OCI-LY7 (cell line): ENCODE data around the gene BACH2. TPM values are rescaled to one million over a fixed set of nuclear protein-coding genes. Genes with fewer than 3 reads are reported as not detected.
"Not testable (repeated sequence)": the region's sequence is repeated elsewhere in the genome, so short reads cannot be mapped to it uniquely, and the experiment has no call there.

Experiments
- BruUV-seq: library from RNA; stranded (reverse); fragments of 400-500 nt; replicated peaks from 2 replicates; lab custom pipeline; 2021; lab: Mats Ljungman, UMichigan
- CTCF ChIA-PET: fragments of 300-600 bp; sonication (Branson Sonifier 250); formaldehyde crosslinking; loops from one replicate; lab custom pipeline; 2022; ENCODE audit warnings: antibody characterized with exemption; ENCODE audit not compliant: unreplicated experiment; lab: Charles Lee
- POLR2A ChIA-PET: fragments of 300-600 bp; sonication (Branson Sonifier 250); formaldehyde crosslinking; loops from one replicate; lab custom pipeline; 2022; ENCODE audit warnings: antibody characterized with exemption; lab: Charles Lee
- DNase-seq: peaks from one replicate; pipeline ENCODE4 v3.0.0-alpha.2; 2015; ENCODE audit warnings: low spot score
- H2AFZ ChIP-seq: fragments of 200-600 bp; sonication (generic), shearing (Covaris generic); 2 replicates; pipeline ENCODE4 v1.6.1; 2014; ENCODE audit warnings: mild to moderate bottlenecking, antibody characterized with exemption, low read length, moderate library complexity
- H3K27ac ChIP-seq: fragments of 200-600 bp; sonication (generic); 2 replicates; pipeline ENCODE4 v1.5.1; 2014; ENCODE audit warnings: mixed run types, low read depth, mild to moderate bottlenecking, moderate library complexity, low read length, inconsistent platforms; ENCODE audit not compliant: poor library complexity, severe bottlenecking
- H3K36me3 ChIP-seq: fragments of 200-600 bp; sonication (generic); 2 replicates; pipeline ENCODE4 v1.6.1; 2014; ENCODE audit warnings: mild to moderate bottlenecking, antibody characterized with exemption, low read length, moderate library complexity, mixed read lengths; ENCODE audit not compliant: insufficient read depth
- H3K4me1 ChIP-seq: fragments of 200-600 bp; sonication (generic); 2 replicates; pipeline ENCODE4 v1.5.1; 2014; ENCODE audit warnings: mild to moderate bottlenecking, low read length; ENCODE audit not compliant: insufficient read depth, poor library complexity, severe bottlenecking
- H3K4me2 ChIP-seq: fragments of 200-600 bp; sonication (generic); 2 replicates; pipeline ENCODE4 v1.6.1; 2014; ENCODE audit warnings: mild to moderate bottlenecking, low read length
- H3K4me3 ChIP-seq: fragments of 200-600 bp; sonication (generic); 2 replicates; pipeline ENCODE4 v1.5.1; 2014; ENCODE audit warnings: mild to moderate bottlenecking, low read depth, low read length; ENCODE audit not compliant: poor library complexity, severe bottlenecking
- H3K79me2 ChIP-seq: fragments of 200-600 bp; sonication (generic); 2 replicates; pipeline ENCODE4 v1.6.1; 2016; ENCODE audit warnings: low read depth, mild to moderate bottlenecking, low read length, moderate library complexity, mixed read lengths; ENCODE audit not compliant: insufficient read depth
- H3K9me2 ChIP-seq: fragments of 200-600 bp; sonication (generic); 2 replicates; pipeline ENCODE4 v1.6.1; 2016; ENCODE audit warnings: mild to moderate bottlenecking, low read length, mixed read lengths; ENCODE audit not compliant: insufficient read depth
- H3K9me3 ChIP-seq: fragments of 200-600 bp; sonication (generic); 2 replicates; pipeline ENCODE4 v1.6.1; 2014; ENCODE audit warnings: mild to moderate bottlenecking, mixed run types, low read length, mixed read lengths
- H4K20me1 ChIP-seq: fragments of 200-600 bp; sonication (generic); 2 replicates; pipeline ENCODE4 v1.6.1; 2014; ENCODE audit warnings: mild to moderate bottlenecking, antibody characterized with exemption, low read length, moderate library complexity, mixed read lengths; ENCODE audit not compliant: insufficient read depth
- EZH2phosphoT487 ChIP-seq: fragments of 200-600 bp; sonication (generic); IDR thresholded peaks from 2 replicates; pipeline ENCODE4 v1.6.1; 2018; ENCODE audit warnings: low read depth, borderline replicate concordance, mild to moderate bottlenecking, mixed run types, antibody characterized with exemption, low read length, moderate library complexity, mixed read lengths
- intact Hi-C: fragments of 100-400 bp; cut with micrococcal nuclease; formaldehyde crosslinking; loops from one replicate; pipeline ENCODE4 v1.10.0; 2022; ENCODE audit not compliant: unreplicated experiment
- total RNA-seq, 2 experiments: library from RNA; depleted of rRNA in 1 of 2; stranded (reverse); fragments of >200 nt in 1 of 2; shearing (Covaris generic) in 1 of 2; gene quantifications; 2 replicates each; pipeline ENCODE4 v1.2.3, GENCODE V29; 2014 to 2022
- TF ChIP-seq, protein P1 (sequence below): fragments of 200-600 bp; sonication (generic); conservative IDR thresholded peaks from 2 replicates; pipeline ENCODE4 v1.5.1; 2014; ENCODE audit warnings: mild to moderate bottlenecking, antibody characterized with exemption, low read length, moderate library complexity, mixed read lengths

BACH2 gene
- total RNA-seq, 2 experiments from 2014 or later, result 92.0 to 163 TPM

DNA sequence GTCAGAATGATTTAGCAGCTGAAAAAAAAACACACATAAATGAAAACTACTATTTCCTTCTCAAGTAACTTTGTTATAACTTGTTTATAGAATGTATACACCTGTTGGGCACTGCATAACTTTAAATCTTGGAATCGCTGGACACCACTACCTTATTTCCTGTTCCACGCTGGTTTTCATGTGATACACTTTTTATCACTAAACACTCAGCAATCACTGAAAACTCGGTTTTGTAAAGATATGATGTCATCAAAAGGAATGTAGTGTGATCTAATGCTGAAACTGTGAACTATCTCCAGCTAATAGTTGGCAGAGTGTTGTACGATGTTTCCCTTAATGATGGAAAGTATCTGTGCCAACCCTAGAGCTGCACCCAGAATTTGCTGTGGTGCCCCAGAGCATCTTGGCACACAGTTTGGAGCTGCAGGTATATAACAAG, 127.9 kb downstream of the BACH2 start:
- ChIA-PET POLR2A (interaction anchor here (0.6 to 0.7 kb wide), 2 partner anchors 8 to 20 kb away, joined by 4 to 7 read pairs; no protein-coding TSS in a partner anchor), CTCF (no interaction called here)
- H3K4me1 ChIP-seq, result peaks cover 29% of the 10 kb centered on the region
- no peak overlapping the region for H3K4me3 ChIP-seq
- no peak overlapping the region for H3K27ac ChIP-seq
- intact Hi-C loops, result no loop called here
- TF ChIP-seq EZH2phosphoT487, result no peak
- TF ChIP-seq, protein P1, sequence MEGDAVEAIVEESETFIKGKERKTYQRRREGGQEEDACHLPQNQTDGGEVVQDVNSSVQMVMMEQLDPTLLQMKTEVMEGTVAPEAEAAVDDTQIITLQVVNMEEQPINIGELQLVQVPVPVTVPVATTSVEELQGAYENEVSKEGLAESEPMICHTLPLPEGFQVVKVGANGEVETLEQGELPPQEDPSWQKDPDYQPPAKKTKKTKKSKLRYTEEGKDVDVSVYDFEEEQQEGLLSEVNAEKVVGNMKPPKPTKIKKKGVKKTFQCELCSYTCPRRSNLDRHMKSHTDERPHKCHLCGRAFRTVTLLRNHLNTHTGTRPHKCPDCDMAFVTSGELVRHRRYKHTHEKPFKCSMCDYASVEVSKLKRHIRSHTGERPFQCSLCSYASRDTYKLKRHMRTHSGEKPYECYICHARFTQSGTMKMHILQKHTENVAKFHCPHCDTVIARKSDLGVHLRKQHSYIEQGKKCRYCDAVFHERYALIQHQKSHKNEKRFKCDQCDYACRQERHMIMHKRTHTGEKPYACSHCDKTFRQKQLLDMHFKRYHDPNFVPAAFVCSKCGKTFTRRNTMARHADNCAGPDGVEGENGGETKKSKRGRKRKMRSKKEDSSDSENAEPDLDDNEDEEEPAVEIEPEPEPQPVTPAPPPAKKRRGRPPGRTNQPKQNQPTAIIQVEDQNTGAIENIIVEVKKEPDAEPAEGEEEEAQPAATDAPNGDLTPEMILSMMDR, result no peak
- H2AFZ ChIP-seq, result no peak overlapping the region
- H3K79me2 ChIP-seq, result peaks cover 59% of the 10 kb centered on the region
- H3K9me3 ChIP-seq, result no peaks in the 10 kb centered on the region; the same call in 1 of the 2 replicates
- DNase-seq, result no peak
- no peaks in the 10 kb centered on the region for H3K9me2 ChIP-seq
- H4K20me1 ChIP-seq, result no peaks in the 10 kb centered on the region
- no peak overlapping the region; the same call in 1 of the 2 replicates for H3K4me2 ChIP-seq
- no TSS peak for BruUV-seq
- H3K36me3 ChIP-seq, result peaks cover 52% of the 10 kb centered on the region

DNA sequence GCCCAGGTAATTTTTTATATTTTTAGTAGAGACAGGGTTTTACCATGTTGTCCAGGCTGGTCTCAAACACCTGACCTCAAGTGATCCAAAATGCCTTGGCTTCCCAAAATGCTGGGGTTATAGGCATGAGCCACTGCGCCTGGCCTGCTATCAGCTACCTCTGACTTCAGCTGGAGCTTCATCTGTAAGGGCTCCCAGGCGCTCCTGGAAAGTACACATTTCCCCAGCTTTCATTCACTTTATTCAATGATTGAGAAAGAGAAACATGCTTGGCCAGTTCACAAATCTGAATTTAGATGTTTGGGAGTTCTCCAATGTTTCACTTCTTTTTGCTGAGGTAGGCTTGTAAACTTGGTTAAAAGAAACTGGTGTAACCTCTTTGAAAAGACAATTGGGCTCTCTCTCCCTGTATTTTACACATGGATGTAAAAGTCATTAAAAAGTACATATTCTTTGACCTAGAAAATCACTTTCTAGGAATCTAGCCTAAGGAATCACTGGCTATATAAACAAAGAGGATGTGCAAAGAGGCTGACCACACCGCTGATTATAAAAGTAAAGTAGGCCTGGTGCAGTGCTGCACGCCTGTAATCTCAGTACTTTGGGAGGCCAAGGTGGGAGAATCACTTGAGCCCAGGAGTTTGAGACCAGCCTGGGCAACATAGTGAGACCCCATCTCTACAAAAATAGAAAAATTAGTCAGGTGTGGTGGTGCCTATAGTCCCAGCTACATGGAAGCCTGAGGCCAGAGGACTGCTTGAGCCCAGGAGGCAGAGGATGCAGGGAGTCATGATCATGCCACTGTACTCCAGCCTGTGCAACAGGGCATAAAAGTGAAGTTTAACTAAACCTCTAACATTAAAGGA, 128.9 kb downstream of the BACH2 start:
- no TSS peak for BruUV-seq
- DNase-seq, result no peak
- POLR2A ChIA-PET, result interaction anchor here (0.6 to 1.5 kb wide), 2 partner anchors 11 to 944 kb away, joined by 3 to 4 read pairs; no protein-coding TSS in a partner anchor
- peaks cover 59% of the 10 kb centered on the region for H3K79me2 ChIP-seq
- TF ChIP-seq, protein P1, result no peak
- no peak for TF ChIP-seq EZH2phosphoT487
- intact Hi-C loops, result no loop called here
- no peak overlapping the region for H3K4me2 ChIP-seq
- CTCF ChIA-PET, result no interaction called here
- no peak overlapping the region for H2AFZ ChIP-seq
- no peak overlapping the region for H3K4me3 ChIP-seq
- H3K36me3 ChIP-seq, result peaks cover 47% of the 10 kb centered on the region
- H3K9me3 ChIP-seq, result no peaks in the 10 kb centered on the region
- H3K27ac ChIP-seq, result no peak overlapping the region
- peaks cover 21% of the 10 kb centered on the region for H3K4me1 ChIP-seq
- H4K20me1 ChIP-seq, result peaks cover 5% of the 10 kb centered on the region; the same call in 1 of the 2 replicates
- H3K9me2 ChIP-seq, result no peaks in the 10 kb centered on the region

GRCh38 chr6:90166155-90166924, 130.3 kb downstream of the BACH2 start:
- H3K4me3 ChIP-seq, H3K9me2 ChIP-seq, H3K9me3 ChIP-seq, H3K27ac ChIP-seq, DNase-seq, POLR2A ChIA-PET, intact Hi-C loops, BruUV-seq, H2AFZ ChIP-seq, CTCF ChIA-PET, H3K4me2 ChIP-seq: not testable (repeated sequence)
- H3K4me1 ChIP-seq, result peaks cover 21% of the 10 kb centered on the region
- peaks cover 59% of the 10 kb centered on the region for H3K79me2 ChIP-seq
- H3K36me3 ChIP-seq, result peaks cover 56% of the 10 kb centered on the region
- peaks cover 11% of the 10 kb centered on the region for H4K20me1 ChIP-seq
